GM23248 (cell line): ENCODE results near the gene SLC38A8.

Source experiments
- EZH2 ChIP-seq: fragments of 200-600 bp; sonication (generic); IDR thresholded peaks from 2 replicates; pipeline ENCODE4 v1.6.1; 2018; ENCODE audit warnings: antibody characterized with exemption, mild to moderate bottlenecking; ENCODE audit not compliant: insufficient read depth, poor library complexity, severe bottlenecking
- EZH2phosphoT487 ChIP-seq: fragments of 200-600 bp; sonication (generic); IDR thresholded peaks from 2 replicates; pipeline ENCODE4 v1.6.1; 2018; ENCODE audit warnings: antibody characterized with exemption, moderate library complexity, mild to moderate bottlenecking, low read depth; ENCODE audit not compliant: insufficient read depth

DNA sequence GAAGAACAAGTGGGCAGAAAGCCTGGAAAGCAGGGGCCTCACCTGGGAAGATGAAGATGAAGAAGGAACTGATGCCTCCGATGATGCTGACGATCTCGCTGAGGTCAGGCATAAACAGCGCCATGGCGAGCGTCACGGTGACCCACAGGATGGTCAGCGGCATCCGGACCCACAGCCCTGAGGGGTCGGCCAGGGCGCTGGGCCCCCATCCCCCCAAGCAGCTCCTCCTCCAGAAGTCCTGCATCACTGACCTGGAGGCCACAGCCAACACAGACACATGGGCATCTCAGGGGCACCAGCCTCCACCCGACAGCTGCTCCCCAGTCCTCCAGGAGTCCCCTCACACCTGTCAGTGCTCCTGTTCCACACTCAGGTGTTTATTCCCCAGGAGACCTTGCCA, 26.1 kb downstream of the SLC38A8 start:
- no peak for TF ChIP-seq EZH2
- TF ChIP-seq EZH2phosphoT487 = no peak
